Choroid plexus epithelial cell (primary cell): ENCODE data around the gene FGD5.

ENCODE experiments used
- DNase-seq: peaks from one replicate; pipeline ENCODE4 v3.0.0-alpha.2; 2010; ENCODE audit warnings: low read depth
- H3K4me3 ChIP-seq: 2 replicates; pipeline ENCODE4 v1.5.1; 2011; ENCODE audit warnings: low read depth, mild to moderate bottlenecking, control low read depth, low read length, moderate library complexity
- TF ChIP-seq, protein P1 (sequence below): conservative IDR thresholded peaks from 2 replicates; pipeline ENCODE4 v1.5.1; 2011; ENCODE audit warnings: low read depth, mild to moderate bottlenecking, control low read depth, inconsistent platforms, low read length, moderate library complexity

FGD5 gene

DNA sequence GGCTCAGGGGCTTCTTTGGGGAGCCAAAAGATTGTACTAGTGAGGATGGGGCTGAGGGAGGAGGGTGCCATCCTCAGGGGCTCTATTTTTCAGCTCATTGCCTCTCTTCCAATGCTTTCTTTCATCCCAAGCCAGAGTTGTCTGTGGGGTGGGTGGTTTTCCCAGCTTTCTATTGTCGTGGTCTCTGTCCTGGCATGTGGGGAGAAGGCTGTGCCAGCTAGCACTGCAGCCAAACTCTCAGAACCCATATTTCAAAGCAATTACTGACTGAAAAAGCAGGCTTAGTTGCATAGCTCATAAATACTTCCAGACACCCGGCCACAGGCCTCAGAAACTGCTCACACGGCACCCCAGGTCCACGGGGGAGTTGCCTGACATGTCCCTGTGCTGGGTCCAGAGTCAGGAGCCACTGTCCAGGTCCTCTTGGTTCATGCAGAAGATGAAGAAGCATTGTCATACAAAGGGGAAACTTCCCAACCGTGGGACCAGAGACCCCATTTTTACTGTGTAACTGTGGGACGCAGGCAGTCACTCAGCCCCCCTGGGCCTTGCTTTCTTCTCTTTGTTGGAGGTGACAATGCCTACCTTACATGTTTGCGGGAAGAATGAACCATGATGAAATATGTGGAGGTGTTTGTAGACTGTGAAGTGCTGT is 27.6 kb downstream of the FGD5 start:
- TF ChIP-seq, protein P1, sequence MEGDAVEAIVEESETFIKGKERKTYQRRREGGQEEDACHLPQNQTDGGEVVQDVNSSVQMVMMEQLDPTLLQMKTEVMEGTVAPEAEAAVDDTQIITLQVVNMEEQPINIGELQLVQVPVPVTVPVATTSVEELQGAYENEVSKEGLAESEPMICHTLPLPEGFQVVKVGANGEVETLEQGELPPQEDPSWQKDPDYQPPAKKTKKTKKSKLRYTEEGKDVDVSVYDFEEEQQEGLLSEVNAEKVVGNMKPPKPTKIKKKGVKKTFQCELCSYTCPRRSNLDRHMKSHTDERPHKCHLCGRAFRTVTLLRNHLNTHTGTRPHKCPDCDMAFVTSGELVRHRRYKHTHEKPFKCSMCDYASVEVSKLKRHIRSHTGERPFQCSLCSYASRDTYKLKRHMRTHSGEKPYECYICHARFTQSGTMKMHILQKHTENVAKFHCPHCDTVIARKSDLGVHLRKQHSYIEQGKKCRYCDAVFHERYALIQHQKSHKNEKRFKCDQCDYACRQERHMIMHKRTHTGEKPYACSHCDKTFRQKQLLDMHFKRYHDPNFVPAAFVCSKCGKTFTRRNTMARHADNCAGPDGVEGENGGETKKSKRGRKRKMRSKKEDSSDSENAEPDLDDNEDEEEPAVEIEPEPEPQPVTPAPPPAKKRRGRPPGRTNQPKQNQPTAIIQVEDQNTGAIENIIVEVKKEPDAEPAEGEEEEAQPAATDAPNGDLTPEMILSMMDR, result no peak
- H3K4me3 ChIP-seq, result no peak overlapping the region
- DNase-seq, result no peak

DNA sequence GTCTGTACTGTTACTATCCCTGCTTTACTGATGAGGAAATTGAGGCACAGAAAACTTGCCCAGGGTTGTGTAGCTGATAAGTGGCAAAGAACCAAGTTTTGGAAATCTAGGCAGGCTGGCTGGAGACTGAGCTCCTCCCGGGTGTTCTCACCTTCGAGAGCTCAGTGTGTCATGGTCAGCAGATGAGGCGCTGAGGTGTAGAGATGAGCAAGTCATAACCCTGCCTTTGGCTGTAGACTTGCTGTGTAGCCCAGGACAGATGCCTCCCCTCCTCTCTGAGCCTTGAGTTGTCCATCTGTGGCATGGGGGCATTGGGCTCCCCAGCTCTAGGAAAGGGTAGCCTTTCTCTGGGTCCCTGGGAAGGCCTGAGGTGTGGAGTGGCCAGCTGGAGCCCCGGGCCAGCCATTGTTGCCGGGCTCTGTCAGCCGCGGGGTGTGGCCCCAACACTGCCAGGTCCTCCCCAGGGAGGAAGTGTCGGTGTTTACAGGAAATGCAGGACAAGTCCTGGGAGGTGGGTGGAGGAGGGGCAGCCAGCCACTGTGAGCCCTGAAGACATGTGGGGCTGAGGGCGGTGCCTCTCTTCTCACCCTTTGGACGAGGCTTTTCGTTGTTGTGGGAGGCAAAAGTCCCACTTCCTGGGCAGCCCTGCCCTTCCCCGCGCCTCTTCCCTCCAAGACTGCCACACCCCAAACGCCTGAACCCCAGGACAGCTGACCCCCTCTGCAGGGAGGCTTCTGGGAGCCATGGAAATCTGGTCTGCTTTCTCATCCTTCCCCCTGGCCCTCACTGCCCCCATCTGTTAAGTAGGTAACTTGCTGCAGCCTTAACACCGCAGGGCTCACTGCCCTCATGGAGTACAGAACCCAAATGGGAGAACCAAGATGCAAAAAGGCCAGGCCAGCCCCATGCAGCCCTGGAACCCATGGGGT is 29.1 kb downstream of the FGD5 start:
- no peak for DNase-seq
- no peak overlapping the region for H3K4me3 ChIP-seq
- TF ChIP-seq, protein P1, result no peak

DNA sequence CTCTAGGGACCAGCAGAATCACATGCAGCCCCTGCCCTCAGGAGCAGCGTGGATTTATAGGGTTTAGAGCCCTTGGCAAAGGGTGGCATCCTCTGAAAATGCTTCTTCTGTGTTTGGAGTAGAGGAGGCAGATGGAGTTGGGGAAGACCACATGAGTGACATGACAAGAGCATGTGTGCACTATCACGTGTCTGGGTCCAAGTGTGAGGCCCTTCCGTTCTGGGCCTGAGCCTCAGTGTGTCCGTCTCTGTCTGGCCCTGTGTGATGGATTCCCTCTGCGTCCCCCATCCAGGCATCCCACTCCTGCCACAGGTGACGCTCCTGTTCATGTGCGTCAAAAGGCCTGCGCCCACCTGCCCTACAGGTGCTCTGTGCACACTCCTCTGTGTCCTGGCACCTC is 30.1 kb downstream of the FGD5 start:
- TF ChIP-seq, protein P1, result no peak
- DNase-seq, result no peak
- no peak overlapping the region for H3K4me3 ChIP-seq

DNA sequence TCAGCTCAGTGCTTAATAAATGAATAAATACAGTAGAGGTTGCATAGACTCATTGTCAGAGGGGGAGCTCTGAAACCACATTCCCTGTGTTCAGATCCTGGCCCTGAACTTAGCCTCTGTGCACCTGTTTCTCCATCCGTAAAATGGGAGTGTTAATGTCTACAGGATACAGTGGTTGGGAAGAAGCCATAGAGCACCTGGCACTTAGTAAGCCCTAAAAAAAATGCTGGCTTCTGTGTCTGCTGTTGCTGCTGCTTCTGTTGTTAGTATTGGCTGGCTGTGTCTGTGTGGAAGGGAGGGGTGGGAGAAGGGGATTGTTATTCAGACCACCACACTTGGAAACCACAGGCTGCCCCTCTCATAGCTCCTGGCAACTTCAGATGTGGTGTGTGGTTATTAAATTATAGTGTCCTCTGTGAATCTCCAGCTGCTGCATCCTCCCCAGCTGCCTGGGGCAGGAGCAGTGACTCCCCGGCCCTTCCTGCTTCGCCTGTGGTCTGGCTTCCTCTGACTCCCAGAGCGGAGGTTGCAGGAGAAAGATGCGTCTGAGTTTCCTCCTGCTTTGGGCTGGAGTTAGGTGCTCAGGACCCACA is 31.0 kb downstream of the FGD5 start:
- TF ChIP-seq, protein P1, result no peak
- no peak overlapping the region for H3K4me3 ChIP-seq
- no peak for DNase-seq

DNA sequence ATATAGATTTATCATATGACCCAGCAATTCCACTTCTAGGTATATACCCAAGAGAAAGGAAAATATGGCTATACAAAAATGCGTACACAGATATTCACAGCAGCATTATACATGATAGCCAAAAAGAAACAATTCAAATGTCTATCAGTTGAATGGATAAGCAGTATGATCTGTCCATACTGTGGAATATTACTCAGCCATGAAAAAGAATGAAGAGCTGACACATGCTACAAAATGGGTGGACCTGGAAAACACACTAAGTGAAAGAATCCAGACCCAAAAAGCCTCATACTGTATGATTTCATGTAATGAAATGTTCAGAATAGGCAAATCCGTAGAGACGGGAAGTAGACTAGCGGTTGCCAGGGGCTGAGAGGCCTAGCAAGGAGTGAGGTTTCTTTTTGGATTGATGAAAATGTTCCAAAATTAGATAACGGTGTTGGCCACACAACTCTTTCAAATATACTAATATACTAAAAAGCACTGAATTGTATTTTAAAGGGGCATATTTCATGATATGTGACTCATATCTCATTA is 33.4 kb downstream of the FGD5 start:
- TF ChIP-seq, protein P1, result no peak
- DNase-seq, result no peak
- H3K4me3 ChIP-seq, result no peak overlapping the region

DNA sequence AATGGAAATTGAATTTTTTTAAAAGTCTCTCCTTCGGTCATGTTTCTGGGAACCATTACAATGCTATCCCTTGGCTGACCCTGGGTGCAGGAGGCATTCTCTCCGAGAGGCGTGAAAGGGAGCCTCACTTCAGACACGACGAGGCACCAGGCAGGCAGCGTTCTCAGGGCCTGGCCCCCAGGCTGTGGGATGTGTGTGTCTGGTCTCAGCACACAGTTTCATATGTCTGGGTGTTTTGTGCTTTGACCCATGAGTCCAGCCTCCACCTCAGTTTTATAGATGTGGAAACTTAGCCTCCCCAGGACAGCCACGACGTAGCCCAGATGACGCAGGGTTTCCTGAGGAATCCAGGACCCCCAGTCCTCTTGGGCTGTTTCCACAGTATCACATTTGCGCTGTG is 34.0 kb downstream of the FGD5 start:
- no peak for DNase-seq
- TF ChIP-seq, protein P1, result no peak
- no peak overlapping the region for H3K4me3 ChIP-seq
